DMS 273 treated with DMSO at 0.1 percent for 48 hours (cell line): ENCODE measurements around the gene MCRIP1.

Experiments used
- DNase-seq: peaks from one replicate; lab custom pipeline; 2025; lab: John Stamatoyannopoulos, UW

Gene MCRIP1

GRCh38 chr17:81860756-81861568 is 27.9 kb upstream of the MCRIP1 start:
- DNase-seq: peak; percentile 99

- DNase-seq: no peak
Observed at GRCh38 chr17:81859906-81860755, 27.0 kb upstream of the MCRIP1 start, which contains the start of gene P4HB. Gene P4HB (minus strand): TSS chr17:81860535. CDS start chr17:81860471, 64 bp downstream.

GRCh38 chr17:81858967-81859905 is 26.1 kb upstream of the MCRIP1 start:
- DNase-seq: no peak

- no peak for DNase-seq
Observed at GRCh38 chr17:81858170-81858966, 25.3 kb upstream of the MCRIP1 start.

DNA sequence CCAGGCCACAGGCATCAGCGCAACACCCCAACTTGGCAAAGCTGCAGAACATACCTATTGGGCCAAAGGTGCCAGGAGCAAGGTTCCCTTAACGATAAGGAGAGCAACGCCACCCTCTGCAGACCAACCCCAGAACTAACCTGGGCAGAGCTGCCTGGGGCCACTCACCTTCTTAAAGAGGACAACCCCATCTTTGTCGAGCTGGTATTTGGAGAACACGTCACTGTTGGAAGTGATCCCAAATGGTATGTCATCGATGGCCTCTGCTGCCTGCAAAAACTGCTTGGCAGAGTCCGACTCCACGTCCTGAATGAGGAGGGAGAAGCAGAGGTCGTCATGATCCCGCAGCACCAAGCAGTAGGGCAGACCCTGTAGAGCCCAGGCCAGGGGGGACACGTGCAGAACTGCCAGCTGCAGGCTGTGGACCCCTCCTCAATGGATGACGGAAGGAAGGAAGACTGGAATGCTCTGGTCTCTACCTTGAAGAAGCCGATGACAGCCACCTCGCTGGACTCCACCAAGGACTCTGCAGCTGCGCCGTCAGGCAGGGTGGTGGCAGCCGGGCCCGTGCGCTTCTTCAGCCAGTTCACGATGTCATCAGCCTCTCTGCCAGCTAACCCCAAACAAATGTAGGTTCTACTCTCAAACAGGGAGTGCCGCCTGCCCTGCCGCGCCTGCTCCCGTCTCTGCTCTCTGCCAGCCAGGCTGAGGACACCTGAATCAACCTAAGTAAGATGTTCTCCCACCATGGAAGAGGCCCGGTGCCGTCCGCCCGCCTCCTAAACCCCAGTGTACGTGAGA is 22.1 kb upstream of the MCRIP1 start:
- no peak for DNase-seq

GRCh38 chr17:81852237-81852636 is 19.1 kb upstream of the MCRIP1 start:
- no peak for DNase-seq

DNA sequence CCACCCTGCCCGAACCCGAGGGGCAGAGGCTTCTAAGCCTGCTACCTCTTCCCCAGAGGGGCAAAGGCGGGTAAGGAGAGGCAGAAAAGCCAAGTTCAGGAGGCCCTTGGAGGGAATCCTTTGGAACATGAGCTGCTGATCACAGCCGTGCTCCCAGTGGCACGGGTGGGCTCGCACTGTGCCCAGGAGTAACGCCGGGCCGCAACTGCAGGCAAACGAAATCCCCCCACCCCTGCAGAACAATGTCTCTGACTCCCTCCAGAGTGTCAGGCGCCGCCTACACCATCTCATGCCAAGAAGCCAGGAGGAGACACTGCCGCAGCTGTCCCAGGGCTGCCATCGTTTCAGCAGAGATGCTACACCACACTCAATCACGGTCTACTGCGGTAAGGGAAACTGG is 18.3 kb upstream of the MCRIP1 start:
- no peak for DNase-seq

- DNase-seq: no peak
Observed at GRCh38 chr17:81849457-81849856, 16.4 kb upstream of the MCRIP1 start.

DNA sequence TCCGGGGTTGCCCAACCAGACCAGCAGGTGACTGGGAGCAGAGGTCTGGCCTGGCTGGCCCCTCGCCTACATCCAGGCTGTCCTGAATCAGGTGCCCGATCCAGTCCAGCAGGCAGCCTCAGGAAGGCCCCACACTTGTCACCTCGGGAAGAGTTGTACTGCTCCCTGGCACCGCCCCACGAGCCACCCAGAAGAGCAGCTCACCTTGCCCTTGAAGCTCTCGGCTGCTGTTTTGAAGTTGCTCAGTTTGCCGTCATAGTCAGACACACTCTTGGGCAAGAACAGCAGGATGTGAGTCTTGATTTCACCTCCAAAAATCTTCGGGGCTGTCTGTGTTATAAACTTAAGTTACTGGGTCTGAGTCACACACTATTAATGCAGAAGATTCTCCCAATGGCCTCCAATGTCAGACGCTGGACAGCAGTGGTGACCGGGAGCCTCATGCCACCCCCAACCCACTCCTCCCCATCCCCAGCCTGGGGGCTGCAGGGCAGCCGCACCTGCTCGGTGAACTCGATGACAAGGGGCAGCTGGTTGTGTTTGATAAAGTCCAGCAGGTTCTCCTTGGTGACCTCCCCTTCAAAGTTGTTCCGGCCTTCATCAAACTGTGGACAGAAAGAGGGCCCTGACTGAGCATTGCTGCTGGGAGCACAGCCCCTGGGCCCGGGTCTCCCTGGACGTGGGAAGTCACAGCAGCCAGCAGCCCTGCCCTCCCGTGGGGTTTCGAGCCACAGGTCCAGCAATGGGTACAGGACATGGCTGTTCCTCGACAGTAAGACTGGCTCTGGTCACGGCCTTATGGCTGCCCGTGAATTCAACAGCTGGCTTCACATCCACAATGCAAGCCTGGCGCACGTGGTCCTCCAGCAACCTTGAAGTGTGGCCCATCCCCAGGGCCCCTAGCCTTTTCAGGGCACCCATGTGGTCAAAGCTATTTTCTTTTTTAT is 13.9 kb upstream of the MCRIP1 start:
- DNase-seq: no peak

DNA sequence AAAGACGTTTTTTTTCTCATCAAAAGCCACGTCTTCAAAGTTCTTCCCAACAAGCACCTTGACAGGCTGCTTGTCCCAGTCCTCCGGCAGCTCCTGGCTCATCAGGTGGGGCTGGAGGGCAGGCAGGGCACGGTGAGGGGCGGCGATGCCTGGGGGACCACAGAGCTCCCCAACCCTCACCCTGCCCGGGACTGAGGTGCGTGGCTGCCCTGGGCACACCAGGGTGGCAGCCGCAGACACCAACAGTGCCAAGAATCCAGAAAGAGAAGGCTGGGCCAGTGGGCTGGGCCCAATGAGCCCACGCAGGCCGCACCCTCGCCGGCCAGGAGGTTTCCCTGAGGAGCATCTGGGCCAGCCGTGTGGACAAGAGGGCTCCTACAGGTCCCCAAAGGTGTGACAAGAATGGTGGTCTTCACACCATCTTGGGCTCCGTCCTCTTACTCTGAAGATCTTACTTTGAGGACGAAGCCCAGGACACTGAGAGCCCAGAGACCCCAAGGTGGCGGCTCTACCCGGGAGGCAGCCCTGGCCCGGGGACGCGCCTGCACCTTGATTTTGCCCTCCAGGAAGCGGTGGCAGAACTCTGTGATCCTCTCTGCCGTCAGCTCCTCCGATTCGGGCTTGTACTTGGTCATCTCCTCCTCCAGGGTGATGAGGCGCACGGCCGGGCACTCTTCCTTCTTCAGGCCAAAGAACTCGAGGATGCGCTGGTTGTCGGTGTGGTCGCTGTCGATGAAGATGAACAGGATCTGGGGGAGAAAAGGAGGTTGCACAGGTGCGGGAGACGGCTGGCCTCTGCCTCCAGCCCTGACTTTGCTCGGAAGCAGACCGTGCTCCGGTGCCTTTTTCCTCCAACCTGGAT is 13.0 kb upstream of the MCRIP1 start:
- no peak for DNase-seq

- DNase-seq: no peak
Observed at GRCh38 chr17:81845361-81845760, 12.3 kb upstream of the MCRIP1 start.

DNA sequence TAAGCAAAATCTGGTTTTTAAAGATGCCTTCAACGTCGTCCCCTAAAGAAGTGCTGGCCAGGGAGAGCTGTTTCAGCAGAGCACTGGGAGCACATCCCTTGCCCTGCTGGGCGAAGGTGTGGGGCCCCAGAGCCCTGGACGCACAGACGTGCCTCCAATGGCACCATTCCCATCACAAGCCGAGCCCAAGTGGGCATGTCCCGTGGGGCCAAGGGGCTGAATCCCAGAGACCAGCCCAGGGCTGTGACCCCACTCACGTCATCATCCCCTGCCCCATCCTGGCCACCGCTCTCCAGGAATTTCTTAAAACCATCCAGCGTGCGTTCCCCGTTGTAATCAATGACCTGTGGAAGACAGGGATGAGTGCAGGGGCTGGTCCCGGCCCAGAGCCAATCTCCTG is 11.8 kb upstream of the MCRIP1 start:
- DNase-seq: no peak

- DNase-seq: no peak
Observed at GRCh38 chr17:81844327-81844851, 11.3 kb upstream of the MCRIP1 start.

- no peak for DNase-seq
Observed at GRCh38 chr17:81843713-81844326, 10.7 kb upstream of the MCRIP1 start.

DNA sequence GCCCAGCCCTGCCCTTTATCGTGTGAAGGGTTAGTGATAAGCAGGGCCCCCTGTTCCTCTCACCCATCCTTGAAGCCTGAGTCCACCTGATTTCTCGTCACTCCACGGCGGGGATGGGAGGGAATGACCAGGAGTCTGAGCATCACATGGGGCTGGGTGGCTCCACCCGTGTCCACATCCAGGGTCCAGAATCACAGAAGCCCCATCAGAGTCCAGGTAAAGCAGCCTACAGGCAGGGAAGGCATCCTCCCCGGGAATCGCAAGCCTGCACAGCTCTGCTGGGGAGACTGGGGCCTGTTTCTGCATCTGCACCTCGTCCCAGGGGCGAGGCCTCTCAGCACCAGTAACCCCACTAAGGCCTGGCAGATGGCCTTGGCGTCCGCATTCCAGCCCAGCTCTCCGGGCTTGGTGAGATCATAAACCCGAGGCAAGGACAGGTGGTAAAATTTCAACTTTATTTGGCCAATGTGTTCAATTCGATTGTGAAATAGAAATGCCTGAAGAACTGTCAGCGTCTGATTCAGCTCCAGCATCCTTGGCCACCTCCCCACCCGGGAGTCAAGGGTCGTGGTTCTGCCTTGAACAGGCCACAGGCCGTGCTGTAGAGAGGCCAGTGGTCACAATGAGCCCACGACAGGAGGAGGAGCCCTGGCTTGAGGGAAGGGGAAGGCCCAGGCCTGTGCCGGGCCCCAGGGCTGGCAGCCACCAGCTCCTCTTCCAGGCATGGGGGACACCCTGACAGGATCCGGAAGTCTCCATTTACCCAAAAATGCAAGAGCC is 9.8 kb upstream of the MCRIP1 start:
- DNase-seq: no peak

DNA sequence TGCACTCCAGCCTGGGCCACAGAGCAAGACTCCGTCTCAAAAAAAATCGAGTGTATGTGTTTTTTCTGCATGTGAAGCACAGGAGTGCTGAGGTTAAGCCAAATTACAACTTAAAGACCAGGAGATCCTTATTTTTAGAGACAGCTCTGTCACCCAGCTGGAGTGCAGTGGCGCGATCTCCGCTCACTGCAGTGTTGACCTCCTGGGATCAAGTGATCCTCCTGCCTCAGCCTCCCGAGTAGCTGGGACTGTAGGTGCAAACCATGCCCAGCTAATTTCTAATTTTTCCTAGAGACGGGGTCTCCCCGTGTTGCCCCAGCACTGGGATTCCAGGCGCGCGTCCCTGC is 9.3 kb upstream of the MCRIP1 start:
- DNase-seq: no peak

DNA sequence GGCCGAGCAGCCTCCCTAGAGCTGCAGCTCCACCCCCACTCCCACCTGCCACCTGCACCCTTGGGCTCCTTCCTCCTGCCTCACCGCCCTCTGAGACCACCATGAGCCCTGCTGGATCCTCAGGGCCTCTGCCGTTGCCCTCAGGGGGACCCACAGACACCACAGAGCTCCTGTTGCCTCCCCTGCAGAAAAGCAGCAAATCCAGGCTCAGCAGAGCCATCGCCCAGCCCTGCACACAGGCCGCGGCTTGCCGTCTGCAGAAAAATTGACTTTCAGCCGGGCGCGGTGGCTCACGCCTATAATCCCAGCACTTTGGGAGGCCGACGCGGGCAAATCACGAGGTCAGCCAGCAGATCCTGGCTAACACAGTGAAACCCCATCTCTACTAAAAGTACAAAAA is 8.8 kb upstream of the MCRIP1 start:
- DNase-seq: no peak
